Measurements from ENCODE around the gene RPL10.

The RPL10 gene

GRCh38 chrX:154354516-154354915, 43.7 kb upstream of the RPL10 start:
- Histone ChIP-seq H3K4me1 (ENCODE audit: control insufficient read depth, insufficient read depth, low read length) (peaks cover 4% of the 10 kb centered on the region), H3K4me3 (ENCODE audit: low read length) (no peak overlapping the region), H3K36me3 (ENCODE audit: insufficient read depth, low read length) (peaks cover 100% of the 10 kb centered on the region), H3K27me3 (ENCODE audit: control insufficient read depth, insufficient read depth, low read length) (no peaks in the 10 kb centered on the region), H3K9ac (ENCODE audit: low read depth, low read length) (no peak overlapping the region), H3K9me3 (replicated peaks; ENCODE audit: low read length) (no peaks in the 10 kb centered on the region), H3K4me2 (ENCODE audit: low read length) (no peak overlapping the region)

- no peak overlapping the region for H3K9ac ChIP-seq (ENCODE audit: low read depth, low read length)
- H3K9me3 ChIP-seq (replicated peaks; ENCODE audit: low read length), result no peaks in the 10 kb centered on the region
- H3K36me3 ChIP-seq (ENCODE audit: insufficient read depth, low read length), result peaks cover 100% of the 10 kb centered on the region
- no peak overlapping the region for H3K4me3 ChIP-seq (ENCODE audit: low read length)
- peaks cover 4% of the 10 kb centered on the region for H3K4me1 ChIP-seq (ENCODE audit: control insufficient read depth, insufficient read depth, low read length)
- no peaks in the 10 kb centered on the region for H3K27me3 ChIP-seq (ENCODE audit: control insufficient read depth, insufficient read depth, low read length)
- no peak overlapping the region for H3K4me2 ChIP-seq (ENCODE audit: low read length)
Measured at GRCh38 chrX:154355094-154355775, 42.9 kb upstream of the RPL10 start.

- Histone ChIP-seq H3K4me2 (ENCODE audit: low read length) (no peak overlapping the region), H3K9me3 (replicated peaks; ENCODE audit: low read length) (no peaks in the 10 kb centered on the region), H3K9ac (ENCODE audit: low read depth, low read length) (no peak overlapping the region), H3K36me3 (ENCODE audit: insufficient read depth, low read length) (peaks cover 99% of the 10 kb centered on the region), H3K27me3 (ENCODE audit: control insufficient read depth, insufficient read depth, low read length) (no peaks in the 10 kb centered on the region), H3K4me1 (ENCODE audit: control insufficient read depth, insufficient read depth, low read length) (peaks cover 4% of the 10 kb centered on the region), H3K4me3 (ENCODE audit: low read length) (no peak overlapping the region)
Measured at GRCh38 chrX:154355776-154356140, 42.4 kb upstream of the RPL10 start.

GRCh38 chrX:154356596-154356995, 41.6 kb upstream of the RPL10 start:
- H3K27me3 ChIP-seq (ENCODE audit: control insufficient read depth, insufficient read depth, low read length), result no peaks in the 10 kb centered on the region
- H3K4me1 ChIP-seq (ENCODE audit: control insufficient read depth, insufficient read depth, low read length), result peaks cover 4% of the 10 kb centered on the region
- no peak overlapping the region for H3K4me2 ChIP-seq (ENCODE audit: low read length)
- peaks cover 96% of the 10 kb centered on the region for H3K36me3 ChIP-seq (ENCODE audit: insufficient read depth, low read length)
- H3K9me3 ChIP-seq (replicated peaks; ENCODE audit: low read length), result no peaks in the 10 kb centered on the region
- H3K4me3 ChIP-seq (ENCODE audit: low read length), result no peak overlapping the region
- H3K9ac ChIP-seq (ENCODE audit: low read depth, low read length), result no peak overlapping the region

DNA sequence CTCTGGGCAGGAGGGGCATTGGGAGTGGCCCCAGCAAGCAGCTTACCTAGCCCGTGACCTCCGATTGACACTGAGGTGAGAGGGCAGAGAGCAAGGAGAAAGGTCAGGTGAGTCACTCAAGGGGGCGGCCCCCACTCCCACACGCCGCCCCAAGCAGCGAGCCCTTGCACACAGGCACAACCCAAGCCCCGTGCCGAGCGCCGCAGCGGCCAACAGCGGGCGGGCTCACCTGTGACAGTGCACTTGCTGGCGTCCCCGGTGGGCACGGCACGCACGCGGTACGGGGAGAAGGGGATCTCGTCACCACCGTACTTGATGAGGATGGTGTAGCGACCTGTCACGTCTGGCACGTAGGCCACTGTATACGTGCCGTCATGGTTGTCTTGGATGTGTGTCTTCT, 41.0 kb upstream of the RPL10 start:
- H3K9me3 ChIP-seq (replicated peaks; ENCODE audit: low read length), result no peaks in the 10 kb centered on the region
- no peak overlapping the region for H3K4me3 ChIP-seq (ENCODE audit: low read length)
- no peak overlapping the region for H3K9ac ChIP-seq (ENCODE audit: low read depth, low read length)
- H3K4me2 ChIP-seq (ENCODE audit: low read length), result no peak overlapping the region
- peaks cover 96% of the 10 kb centered on the region for H3K36me3 ChIP-seq (ENCODE audit: insufficient read depth, low read length)
- H3K4me1 ChIP-seq (ENCODE audit: control insufficient read depth, insufficient read depth, low read length), result peaks cover 4% of the 10 kb centered on the region
- H3K27me3 ChIP-seq (ENCODE audit: control insufficient read depth, insufficient read depth, low read length), result no peaks in the 10 kb centered on the region

DNA sequence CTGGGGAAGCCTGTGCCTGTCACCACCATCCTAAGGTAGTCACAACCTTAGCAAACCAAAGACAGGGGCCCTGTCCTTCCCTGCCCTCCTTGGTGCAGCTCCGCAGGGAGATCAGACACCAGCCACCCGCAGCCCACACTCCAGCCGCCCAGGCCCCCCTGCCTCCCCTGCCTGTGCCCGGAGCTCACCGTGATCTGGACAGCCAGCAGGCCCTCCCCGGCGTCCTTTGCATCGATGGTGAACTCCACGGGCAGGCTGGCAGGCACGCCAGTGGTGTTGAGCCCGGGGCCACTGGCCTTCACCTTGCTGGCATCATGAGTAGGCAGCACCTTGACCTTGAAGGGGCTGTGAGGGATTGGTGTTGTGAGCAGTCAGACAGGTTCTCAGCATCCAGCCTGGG, 40.2 kb upstream of the RPL10 start:
- no peak overlapping the region for H3K4me3 ChIP-seq (ENCODE audit: low read length)
- peaks cover 96% of the 10 kb centered on the region for H3K36me3 ChIP-seq (ENCODE audit: insufficient read depth, low read length)
- peaks cover 4% of the 10 kb centered on the region for H3K4me1 ChIP-seq (ENCODE audit: control insufficient read depth, insufficient read depth, low read length)

DNA sequence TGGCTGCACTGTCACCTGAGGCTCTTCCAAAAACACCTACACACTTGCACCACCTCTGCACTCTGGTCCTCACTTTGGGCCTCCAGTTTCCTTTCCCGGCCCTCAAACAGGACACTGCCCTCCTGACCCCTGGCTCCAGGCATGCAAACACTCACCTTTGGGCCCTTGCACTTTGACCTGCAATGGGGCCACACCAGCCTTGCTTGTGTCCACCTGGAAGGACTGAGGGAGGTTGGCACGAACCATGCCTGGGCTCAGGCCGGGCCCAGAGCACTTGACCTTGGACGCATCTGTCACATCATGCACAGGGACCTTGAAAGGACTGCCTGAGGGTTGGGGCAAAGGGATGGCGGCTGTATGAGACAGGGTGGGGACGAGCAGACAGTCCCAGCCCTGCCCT, 39.3 kb upstream of the RPL10 start:
- Histone ChIP-seq H3K4me1 (ENCODE audit: control insufficient read depth, insufficient read depth, low read length) (peaks cover 4% of the 10 kb centered on the region), H3K9ac (ENCODE audit: low read depth, low read length) (no peak overlapping the region), H3K9me3 (replicated peaks; ENCODE audit: low read length) (no peaks in the 10 kb centered on the region), H3K4me3 (ENCODE audit: low read length) (no peak overlapping the region), H3K4me2 (ENCODE audit: low read length) (no peak overlapping the region), H3K27me3 (ENCODE audit: control insufficient read depth, insufficient read depth, low read length) (no peaks in the 10 kb centered on the region), H3K36me3 (ENCODE audit: insufficient read depth, low read length) (peaks cover 91% of the 10 kb centered on the region)

More for the DNA sequence above, 40.2 kb upstream of the RPL10 start:
- Histone ChIP-seq H3K4me2 (ENCODE audit: low read length) (no peak overlapping the region), H3K9ac (ENCODE audit: low read depth, low read length) (no peak overlapping the region), H3K27me3 (ENCODE audit: control insufficient read depth, insufficient read depth, low read length) (no peaks in the 10 kb centered on the region), H3K9me3 (replicated peaks; ENCODE audit: low read length) (no peaks in the 10 kb centered on the region)

DNA sequence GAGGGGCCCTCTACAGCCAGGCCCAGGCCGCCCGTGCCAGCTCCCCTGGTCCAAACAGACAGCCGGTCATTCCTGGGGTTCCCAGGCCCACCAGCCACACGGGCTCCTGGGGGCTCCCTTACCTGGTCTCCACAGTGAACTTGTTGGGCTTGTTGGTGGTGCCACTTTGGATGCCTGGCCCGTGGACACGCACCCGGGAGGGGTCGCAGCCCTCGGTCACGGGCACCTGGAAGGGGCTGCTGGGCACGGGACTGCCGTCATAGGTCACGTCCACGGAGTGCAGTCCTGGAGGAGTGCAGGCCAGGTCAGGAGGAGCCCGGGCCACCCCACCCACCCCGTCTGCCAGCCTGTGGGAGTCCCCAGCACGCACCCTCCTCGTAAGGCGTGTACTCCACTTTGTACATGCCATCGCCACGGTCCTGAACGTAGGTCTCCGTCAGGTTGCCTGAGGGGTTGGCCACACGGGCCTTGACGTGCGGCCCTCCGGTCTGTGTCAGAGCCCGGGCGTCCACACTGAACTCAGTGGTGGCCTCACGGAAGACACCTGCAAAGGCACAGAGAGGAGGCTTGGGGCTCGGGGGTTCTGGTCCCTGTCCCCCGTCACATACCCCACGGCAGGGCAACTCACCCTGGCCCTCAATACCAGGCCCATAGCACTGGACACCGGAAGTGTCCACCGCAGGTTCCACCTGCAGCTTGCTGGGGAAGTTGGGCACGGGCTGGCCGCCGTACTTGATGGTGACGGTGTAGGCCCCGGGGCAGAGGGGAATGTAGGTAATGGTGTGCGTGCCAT, 38.6 kb upstream of the RPL10 start:
- Histone ChIP-seq H3K9ac (ENCODE audit: low read depth, low read length) (no peak overlapping the region), H3K4me2 (ENCODE audit: low read length) (no peak overlapping the region), H3K4me3 (ENCODE audit: low read length) (no peak overlapping the region), H3K27me3 (ENCODE audit: control insufficient read depth, insufficient read depth, low read length) (no peaks in the 10 kb centered on the region), H3K36me3 (ENCODE audit: insufficient read depth, low read length) (peaks cover 91% of the 10 kb centered on the region), H3K4me1 (ENCODE audit: control insufficient read depth, insufficient read depth, low read length) (peaks cover 4% of the 10 kb centered on the region), H3K9me3 (replicated peaks; ENCODE audit: low read length) (no peaks in the 10 kb centered on the region)

DNA sequence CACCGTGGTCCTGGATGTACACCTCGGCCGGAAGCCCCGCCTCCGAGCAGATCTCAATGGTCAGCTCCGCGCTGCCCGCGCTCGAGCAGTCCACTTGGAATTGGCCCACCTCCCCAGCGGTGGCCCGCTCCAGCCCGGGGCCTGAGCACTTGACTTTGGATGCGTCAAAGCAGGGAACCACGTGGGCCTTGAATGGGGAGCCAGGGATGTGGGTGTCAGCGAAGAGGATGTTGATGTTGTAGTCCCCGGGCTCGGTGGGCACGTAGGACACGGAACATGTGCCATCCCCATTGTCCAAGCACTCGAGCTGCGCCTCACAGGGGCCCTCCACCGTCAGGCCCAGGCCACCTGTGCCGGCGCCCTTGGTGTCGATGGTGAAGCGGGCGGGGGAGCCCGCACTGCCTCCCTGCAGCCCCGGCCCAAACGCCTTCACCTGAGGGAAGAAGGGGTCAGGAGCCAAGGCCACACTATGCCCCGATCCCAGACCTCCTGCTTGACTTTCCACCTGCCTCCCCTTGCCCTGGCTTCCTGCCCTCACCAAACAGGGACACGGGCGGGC, 37.9 kb upstream of the RPL10 start:
- Histone ChIP-seq H3K4me1 (ENCODE audit: control insufficient read depth, insufficient read depth, low read length) (peaks cover 7% of the 10 kb centered on the region), H3K36me3 (ENCODE audit: insufficient read depth, low read length) (peaks cover 91% of the 10 kb centered on the region), H3K4me3 (ENCODE audit: low read length) (no peak overlapping the region), H3K27me3 (ENCODE audit: control insufficient read depth, insufficient read depth, low read length) (no peaks in the 10 kb centered on the region), H3K9me3 (replicated peaks; ENCODE audit: low read length) (no peaks in the 10 kb centered on the region), H3K9ac (ENCODE audit: low read depth, low read length) (no peak overlapping the region), H3K4me2 (ENCODE audit: low read length) (no peak overlapping the region)

- H3K4me2 ChIP-seq (ENCODE audit: low read length), result no peak overlapping the region
- H3K36me3 ChIP-seq (ENCODE audit: insufficient read depth, low read length), result peaks cover 91% of the 10 kb centered on the region
- no peaks in the 10 kb centered on the region for H3K9me3 ChIP-seq (replicated peaks; ENCODE audit: low read length)
- no peaks in the 10 kb centered on the region for H3K27me3 ChIP-seq (ENCODE audit: control insufficient read depth, insufficient read depth, low read length)
- H3K9ac ChIP-seq (ENCODE audit: low read depth, low read length), result no peak overlapping the region
- H3K4me1 ChIP-seq (ENCODE audit: control insufficient read depth, insufficient read depth, low read length), result peaks cover 22% of the 10 kb centered on the region
- H3K4me3 ChIP-seq (ENCODE audit: low read length), result no peak overlapping the region
Measured at GRCh38 chrX:154362085-154362742, 36.0 kb upstream of the RPL10 start.

DNA sequence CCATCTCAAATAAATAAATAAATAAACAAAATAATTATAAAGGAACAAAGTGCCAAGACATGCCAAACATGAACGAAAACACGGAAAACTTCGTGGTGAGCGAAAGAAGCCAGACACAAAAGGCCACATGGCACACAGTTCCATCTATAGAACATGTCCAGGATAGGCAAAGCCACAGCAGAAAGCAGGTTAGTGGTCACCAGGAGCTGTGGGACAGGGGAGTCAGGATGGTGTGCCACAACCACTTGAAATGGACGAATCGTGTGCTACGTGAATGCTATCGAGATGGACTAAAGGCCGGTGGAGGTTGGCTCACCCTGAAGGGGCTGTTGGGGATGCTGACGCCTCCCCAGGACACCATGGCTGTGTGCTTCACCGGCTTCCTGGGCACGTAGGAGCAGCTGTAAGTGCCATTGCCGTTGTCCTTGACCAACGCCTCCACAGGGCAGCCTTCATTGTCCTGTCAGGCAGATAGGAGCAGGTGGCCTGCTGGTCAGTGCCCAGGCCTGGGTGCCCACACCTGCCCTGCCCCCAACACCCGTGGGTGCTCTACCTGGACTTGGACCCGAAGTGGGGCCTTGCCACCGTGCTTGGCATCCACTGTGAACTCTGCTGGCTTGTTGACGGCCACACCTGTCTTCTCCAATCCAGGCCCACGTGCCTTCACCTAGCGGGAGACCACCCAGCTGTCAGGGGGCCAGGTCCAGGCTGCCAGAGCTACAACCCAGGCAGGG, 34.3 kb upstream of the RPL10 start:
- no peak overlapping the region for H3K4me2 ChIP-seq (ENCODE audit: low read length)
- no peak overlapping the region for H3K9ac ChIP-seq (ENCODE audit: low read depth, low read length)
- no peaks in the 10 kb centered on the region for H3K27me3 ChIP-seq (ENCODE audit: control insufficient read depth, insufficient read depth, low read length)
- no peak overlapping the region for H3K4me3 ChIP-seq (ENCODE audit: low read length)
- H3K4me1 ChIP-seq (ENCODE audit: control insufficient read depth, insufficient read depth, low read length), result peaks cover 30% of the 10 kb centered on the region
- H3K36me3 ChIP-seq (ENCODE audit: insufficient read depth, low read length), result peaks cover 85% of the 10 kb centered on the region
- H3K9me3 ChIP-seq (replicated peaks; ENCODE audit: low read length), result no peaks in the 10 kb centered on the region
